Cardiac atrium fibroblast (primary cell): ENCODE data around the gene CCDC47. TPM values are rescaled to one million over a fixed set of nuclear protein-coding genes. Genes with fewer than 3 reads are reported as not detected.

ENCODE experiments used
- total RNA-seq: library from RNA; depleted of rRNA; stranded (reverse); fragments of >200 nt; gene quantifications from 2 replicates; pipeline ENCODE4 v1.2.3, GENCODE V29; 2015

The CCDC47 gene, protein sequence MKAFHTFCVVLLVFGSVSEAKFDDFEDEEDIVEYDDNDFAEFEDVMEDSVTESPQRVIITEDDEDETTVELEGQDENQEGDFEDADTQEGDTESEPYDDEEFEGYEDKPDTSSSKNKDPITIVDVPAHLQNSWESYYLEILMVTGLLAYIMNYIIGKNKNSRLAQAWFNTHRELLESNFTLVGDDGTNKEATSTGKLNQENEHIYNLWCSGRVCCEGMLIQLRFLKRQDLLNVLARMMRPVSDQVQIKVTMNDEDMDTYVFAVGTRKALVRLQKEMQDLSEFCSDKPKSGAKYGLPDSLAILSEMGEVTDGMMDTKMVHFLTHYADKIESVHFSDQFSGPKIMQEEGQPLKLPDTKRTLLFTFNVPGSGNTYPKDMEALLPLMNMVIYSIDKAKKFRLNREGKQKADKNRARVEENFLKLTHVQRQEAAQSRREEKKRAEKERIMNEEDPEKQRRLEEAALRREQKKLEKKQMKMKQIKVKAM
- total RNA-seq, result 31.4 and 45.4 TPM in 2 replicates

DNA sequence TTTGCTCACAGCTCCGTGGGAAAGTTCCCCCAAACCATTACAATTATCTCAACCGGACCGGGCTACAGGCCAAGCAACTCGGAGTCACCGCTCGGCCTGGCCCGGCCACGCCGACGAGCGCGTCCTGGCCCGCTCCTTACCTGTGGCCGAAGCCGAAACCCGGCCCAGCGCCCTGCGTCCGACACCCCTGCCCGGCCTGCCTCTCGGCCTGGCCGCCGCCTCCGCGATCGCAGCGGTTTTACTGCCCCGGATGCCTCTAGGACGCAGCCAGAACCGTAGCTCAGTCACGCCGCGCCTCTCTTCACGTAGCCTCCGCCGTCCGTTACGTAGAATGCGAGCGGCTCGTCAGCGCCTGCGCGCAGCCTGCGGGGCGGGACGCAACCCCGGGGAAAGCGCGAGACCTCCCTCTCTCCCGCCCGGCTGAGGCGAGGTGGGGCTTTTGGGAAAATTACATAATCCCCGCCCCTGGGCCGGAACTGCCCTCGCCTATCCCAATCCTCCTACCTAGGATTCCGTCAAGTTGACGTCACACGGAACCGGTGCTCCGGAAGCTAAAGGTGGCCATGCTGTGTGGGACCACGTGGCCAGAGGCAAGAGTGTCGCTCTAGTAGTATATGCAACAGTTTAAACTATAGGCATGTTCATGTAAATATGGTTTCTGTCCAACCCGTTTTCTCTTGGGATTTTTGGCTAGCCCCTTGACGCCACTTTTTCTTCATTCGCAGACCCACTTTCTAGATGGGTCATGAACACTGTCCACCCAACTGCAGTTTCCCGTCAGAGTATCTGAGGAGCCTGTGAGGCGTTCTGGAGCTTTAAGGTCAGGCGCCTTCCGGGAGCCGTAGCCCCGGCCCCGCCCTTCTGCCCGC lies at the start of gene CCDC47:
CCDC47 (minus strand) TSS at position 326 of the 869 bp plus-strand sequence. CDS start 7,422 bp downstream, outside the sequence.

DNA sequence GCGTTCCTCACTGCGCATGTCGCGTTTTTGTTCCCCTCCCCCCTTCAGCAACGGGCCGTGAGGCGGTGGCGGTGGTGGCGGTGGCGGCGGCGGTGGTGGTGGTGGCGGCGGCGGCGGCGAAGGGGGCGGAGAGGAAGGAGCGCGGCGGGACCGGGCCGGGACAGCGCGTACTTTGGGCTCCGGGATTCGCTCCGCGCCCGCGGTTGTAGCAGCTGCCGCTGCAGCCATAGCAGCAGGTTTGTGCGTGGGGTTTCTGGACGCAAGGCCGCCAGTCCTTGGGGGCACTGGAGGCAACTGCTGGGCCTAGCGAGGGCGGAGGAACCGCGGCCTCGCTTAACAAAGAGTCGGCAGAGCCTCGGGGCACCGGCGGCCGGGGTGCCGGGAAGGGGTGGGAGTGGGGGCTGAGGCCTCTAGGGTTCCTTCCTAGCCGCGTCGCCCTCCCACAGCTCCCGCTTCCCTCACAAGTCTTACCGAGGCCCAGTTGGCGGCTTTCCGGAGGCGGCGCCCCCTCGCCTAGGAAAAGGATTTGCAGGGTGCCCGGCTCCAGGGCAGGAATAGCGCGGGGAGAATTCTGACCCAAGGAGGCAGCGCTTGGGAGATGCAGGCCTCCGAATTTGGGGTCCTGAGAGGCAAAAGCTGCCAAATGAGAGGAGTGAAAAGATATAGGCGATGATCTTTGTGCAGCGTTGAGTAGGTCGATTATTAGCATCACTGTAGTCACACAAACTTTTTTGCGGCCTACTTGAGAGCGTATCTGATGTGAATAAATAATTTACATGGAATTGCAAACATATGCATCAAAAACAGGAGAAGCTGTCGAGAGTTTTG lies 958 bp upstream of the CCDC47 start, which contains the start of gene DDX42:
DDX42 (plus strand) TSS at position 30 of the 828 bp plus-strand sequence. CDS start 12,880 bp downstream, outside the sequence.

GRCh38 chr17:63741408-63742173 lies 31.8 kb downstream of the CCDC47 start, which contains the start of gene STRADA:
Gene STRADA, minus strand, starts transcription at chr17:63741799. Its CDS starts 13,430 bp downstream, at chr17:63728369.

GRCh38 chr17:63699638-63700527 lies 73.5 kb downstream of the CCDC47 start, which contains the start of gene LIMD2:
Gene LIMD2, minus strand, starts transcription at chr17:63700125. Its CDS starts 827 bp downstream, at chr17:63699298.

Other genes with a start within 250 kb of the CCDC47 start
- gene DCAF7, start 223.1 kb downstream of the CCDC47 start, total RNA-seq, result 28.3 and 31.6 TPM in 2 replicates
- 11.0 and 13.0 TPM in 2 replicates for gene TACO1, start 172.7 kb downstream of the CCDC47 start, total RNA-seq
- 19.9 and 23.3 TPM in 2 replicates for gene MAP3K3, start 151.2 kb downstream of the CCDC47 start, total RNA-seq
- gene LIMD2, start 73.5 kb downstream of the CCDC47 start, total RNA-seq, result 9.7 and 27.4 TPM in 2 replicates
- gene STRADA, start 31.8 kb downstream of the CCDC47 start, total RNA-seq, result 15.9 and 20.9 TPM in 2 replicates
- gene DDX42, start 573 bp upstream of the CCDC47 start, total RNA-seq, result 23.5 and 37.4 TPM in 2 replicates
- gene PSMC5, start 53.8 kb upstream of the CCDC47 start, total RNA-seq, result 50.9 and 65.0 TPM in 2 replicates
- 22.7 and 39.5 TPM in 2 replicates for gene FTSJ3, start 54.1 kb upstream of the CCDC47 start, total RNA-seq
- gene SMARCD2, start 69.1 kb upstream of the CCDC47 start, total RNA-seq, result 124 and 126 TPM in 2 replicates
- gene CSH2, start 100.1 kb upstream of the CCDC47 start, total RNA-seq, result not detected in 2 replicates
- gene GH2, start 108.3 kb upstream of the CCDC47 start, total RNA-seq, result not detected in 2 replicates
- not detected in 2 replicates for gene CSH1, start 123.0 kb upstream of the CCDC47 start, total RNA-seq
- not detected in 2 replicates for gene CSHL1, start 137.7 kb upstream of the CCDC47 start, total RNA-seq
- gene GH1, start 145.2 kb upstream of the CCDC47 start, total RNA-seq, result not detected in 2 replicates
- gene CD79B, start 158.7 kb upstream of the CCDC47 start, total RNA-seq, result not detected in 2 replicates
- under 0.01 TPM in 1 of 2 replicates, not detected in the other for gene SCN4A, start 199.3 kb upstream of the CCDC47 start, total RNA-seq
- 0.16 and 0.18 TPM in 2 replicates for gene PRR29, start 224.8 kb upstream of the CCDC47 start, total RNA-seq
- gene ICAM2, start 247.0 kb upstream of the CCDC47 start, total RNA-seq, result 6.9 and 31.8 TPM in 2 replicates